Head of caudate nucleus (tissue), 42 donors: ENCODE measurements around the gene LETMD1.

Experiments
- DNase-seq, 42 donors: peaks; one replicate each; pipeline versions ENCODE4 v3.0.0 to v3.0.0-alpha.2; 2020 to 2021; ENCODE audit warnings: mixed read lengths in 7 of 42
- intact Hi-C: fragments of 100-400 bp; cut with DNase I; formaldehyde crosslinking; loops from one replicate; pipeline ENCODE4 v1.15.0; 2022

Gene LETMD1

GRCh38 chr12:51108136-51108535 is 60.0 kb downstream of the LETMD1 start:
- intact Hi-C loops = no loop called here
- no peak for DNase-seq
